Mucosa of rectum (tissue), 2 donors: ENCODE data around the gene GABRA1.

ENCODE experiments used
- H3K27ac ChIP-seq, 2 donors: one replicate each; pipeline ENCODE4 v1.7.0; 2013; ENCODE audit warnings: inconsistent platforms in 2 of 2, low read depth in 2 of 2, low read length in 2 of 2
- H3K27me3 ChIP-seq, 2 donors: one replicate each; pipeline ENCODE4 v1.7.0; 2013; ENCODE audit warnings: low read length in 2 of 2; ENCODE audit not compliant: control insufficient read depth in 2 of 2, insufficient read depth in 2 of 2
- H3K36me3 ChIP-seq, 2 donors: one replicate each; pipeline ENCODE4 v1.7.0; 2013; ENCODE audit warnings: low read length in 2 of 2; ENCODE audit not compliant: control insufficient read depth in 2 of 2, insufficient read depth in 2 of 2
- H3K4me1 ChIP-seq, 2 donors: one replicate each; pipeline ENCODE4 v1.7.0; 2013; ENCODE audit warnings: low read length in 2 of 2, mild to moderate bottlenecking in 1 of 2; ENCODE audit not compliant: control insufficient read depth in 2 of 2, insufficient read depth in 2 of 2
- H3K4me3 ChIP-seq, 2 donors: one replicate each; pipeline ENCODE4 v1.7.0; 2013; ENCODE audit warnings: low read length in 2 of 2
- H3K9ac ChIP-seq, 2 donors: one replicate each; pipeline ENCODE4 v1.7.0; 2013; ENCODE audit warnings: low read length in 2 of 2, low read depth in 1 of 2, mild to moderate bottlenecking in 1 of 2
- H3K9me3 ChIP-seq, 2 donors: one replicate each; pipeline ENCODE4 v1.7.0; 2013; ENCODE audit warnings: low read length in 2 of 2; ENCODE audit not compliant: control insufficient read depth in 2 of 2
- donor health status: healthy.
- donor health status: Normal muscosa, but diverticular disease.

Gene GABRA1

DNA sequence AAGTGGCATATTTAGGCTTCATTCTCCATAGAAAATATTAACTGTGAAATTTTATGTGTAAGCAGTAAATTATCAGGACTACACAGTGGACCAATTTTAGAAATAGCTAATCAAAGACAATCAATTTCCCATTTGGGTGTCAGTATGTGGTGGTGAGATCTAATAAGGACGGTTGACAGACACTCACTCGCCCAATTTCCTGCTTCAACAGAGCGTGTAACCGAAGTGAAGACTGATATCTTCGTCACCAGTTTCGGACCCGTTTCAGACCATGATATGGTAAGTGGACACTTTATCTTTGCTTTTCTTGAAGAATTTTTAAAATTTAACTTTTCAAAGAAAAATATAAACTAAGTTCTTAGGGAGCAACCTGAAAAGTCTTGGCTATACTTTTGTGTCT is 17.6 kb downstream of the GABRA1 start:
- no peak overlapping the region for H3K27ac ChIP-seq
- H3K36me3 ChIP-seq, result no peaks in the 10 kb centered on the region
- no peaks in the 10 kb centered on the region for H3K27me3 ChIP-seq
- H3K9ac ChIP-seq, result no peak overlapping the region
- H3K9me3 ChIP-seq, result no peaks in the 10 kb centered on the region
- no peak overlapping the region for H3K4me3 ChIP-seq
- H3K4me1 ChIP-seq, result no peaks in the 10 kb centered on the region

DNA sequence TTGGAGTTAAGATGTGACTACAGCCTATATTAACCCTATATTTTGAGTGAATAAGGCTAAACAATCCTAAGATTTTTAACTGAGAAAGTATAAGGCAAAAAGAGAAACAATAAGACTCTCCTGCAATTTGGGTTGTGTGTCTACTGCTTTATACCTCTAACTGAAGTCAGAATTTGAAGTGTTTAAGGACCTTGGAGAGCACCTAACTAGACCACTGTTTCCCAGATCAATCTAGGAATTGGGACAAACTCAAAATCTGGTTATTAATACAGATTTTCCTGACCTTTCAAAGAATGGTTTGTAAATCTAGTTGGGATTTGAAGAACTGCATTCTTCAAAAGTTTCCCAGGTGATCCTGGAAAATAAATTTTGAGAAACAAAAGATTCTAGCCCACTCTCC is 42.1 kb downstream of the GABRA1 start:
- H3K9ac ChIP-seq, result no peak overlapping the region
- H3K4me1 ChIP-seq, result no peaks in the 10 kb centered on the region
- no peaks in the 10 kb centered on the region for H3K36me3 ChIP-seq
- no peak overlapping the region for H3K27ac ChIP-seq
- H3K9me3 ChIP-seq, result no peaks in the 10 kb centered on the region
- no peaks in the 10 kb centered on the region for H3K27me3 ChIP-seq
- H3K4me3 ChIP-seq, result no peak overlapping the region

DNA sequence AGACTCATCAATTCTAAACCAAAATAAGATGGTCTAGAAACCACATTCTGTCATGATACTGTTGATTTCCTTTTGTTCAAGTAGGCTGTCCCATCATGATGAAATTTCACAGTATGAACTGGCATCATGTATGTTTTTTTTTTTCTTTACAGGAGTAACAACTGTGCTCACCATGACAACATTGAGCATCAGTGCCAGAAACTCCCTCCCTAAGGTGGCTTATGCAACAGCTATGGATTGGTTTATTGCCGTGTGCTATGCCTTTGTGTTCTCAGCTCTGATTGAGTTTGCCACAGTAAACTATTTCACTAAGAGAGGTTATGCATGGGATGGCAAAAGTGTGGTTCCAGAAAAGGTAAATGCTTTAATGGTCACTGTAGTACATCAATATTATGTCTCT is 47.6 kb downstream of the GABRA1 start:
- Histone ChIP-seq H3K36me3 (no peaks in the 10 kb centered on the region), H3K9ac (no peak overlapping the region), H3K4me1 (no peaks in the 10 kb centered on the region), H3K27me3 (no peaks in the 10 kb centered on the region), H3K27ac (no peak overlapping the region), H3K9me3 (no peaks in the 10 kb centered on the region), H3K4me3 (no peak overlapping the region)

DNA sequence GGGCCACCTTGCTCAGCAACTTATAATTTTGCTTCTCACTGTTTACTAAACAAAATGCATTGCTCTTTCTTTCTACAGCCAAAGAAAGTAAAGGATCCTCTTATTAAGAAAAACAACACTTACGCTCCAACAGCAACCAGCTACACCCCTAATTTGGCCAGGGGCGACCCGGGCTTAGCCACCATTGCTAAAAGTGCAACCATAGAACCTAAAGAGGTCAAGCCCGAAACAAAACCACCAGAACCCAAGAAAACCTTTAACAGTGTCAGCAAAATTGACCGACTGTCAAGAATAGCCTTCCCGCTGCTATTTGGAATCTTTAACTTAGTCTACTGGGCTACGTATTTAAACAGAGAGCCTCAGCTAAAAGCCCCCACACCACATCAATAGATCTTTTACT is 49.1 kb downstream of the GABRA1 start:
- Histone ChIP-seq H3K36me3 (no peaks in the 10 kb centered on the region), H3K9ac (no peak overlapping the region), H3K4me3 (no peak overlapping the region), H3K4me1 (no peaks in the 10 kb centered on the region), H3K27ac (no peak overlapping the region), H3K9me3 (no peaks in the 10 kb centered on the region), H3K27me3 (no peaks in the 10 kb centered on the region)

GRCh38 chr5:161899590-161899989 is 51.7 kb downstream of the GABRA1 start:
- Histone ChIP-seq H3K27ac (no peak overlapping the region), H3K36me3 (no peaks in the 10 kb centered on the region), H3K9ac (no peak overlapping the region), H3K4me3 (no peak overlapping the region), H3K9me3 (no peaks in the 10 kb centered on the region), H3K4me1 (no peaks in the 10 kb centered on the region), H3K27me3 (no peaks in the 10 kb centered on the region)

DNA sequence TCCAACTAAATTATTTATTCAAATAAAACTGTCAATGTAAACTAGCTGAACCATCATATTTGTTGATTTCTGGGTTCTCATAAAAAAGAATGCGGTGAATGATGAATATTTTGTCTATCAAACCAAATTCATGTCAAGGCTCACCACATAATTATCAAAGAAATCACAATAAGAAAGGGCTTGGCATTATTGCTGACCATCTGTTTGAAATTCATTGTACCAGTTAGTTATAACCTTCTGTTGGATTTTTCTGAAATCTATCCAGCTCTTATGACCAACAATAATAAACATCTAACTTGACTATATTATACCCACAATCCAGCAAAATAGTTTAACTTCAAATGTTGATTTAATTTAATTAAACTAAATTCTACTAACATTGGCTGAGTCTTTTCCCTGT is 53.1 kb downstream of the GABRA1 start:
- Histone ChIP-seq H3K9me3 (no peaks in the 10 kb centered on the region), H3K36me3 (no peaks in the 10 kb centered on the region), H3K9ac (no peak overlapping the region), H3K27ac (no peak overlapping the region), H3K4me1 (no peaks in the 10 kb centered on the region), H3K27me3 (no peaks in the 10 kb centered on the region), H3K4me3 (no peak overlapping the region)

DNA sequence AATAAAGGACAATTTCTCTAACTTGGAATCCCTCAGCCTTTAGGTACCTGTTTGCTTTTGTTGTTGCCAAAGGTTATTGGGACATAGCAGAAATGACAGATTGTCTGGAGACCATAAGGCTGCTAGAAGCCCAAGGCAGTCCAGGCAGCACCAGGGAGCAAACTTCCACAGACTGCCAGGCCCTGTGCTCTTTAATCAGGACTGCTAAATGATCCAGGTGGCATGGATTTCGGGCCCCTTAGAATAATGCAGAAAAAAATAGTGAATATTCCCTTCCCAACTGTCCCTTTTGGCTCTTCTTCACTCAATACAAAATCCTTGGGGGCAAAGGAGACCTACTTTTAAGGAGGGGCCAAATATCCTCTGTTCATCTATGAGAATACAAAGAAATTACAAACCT is 73.9 kb downstream of the GABRA1 start:
- Histone ChIP-seq H3K27me3 (no peaks in the 10 kb centered on the region), H3K9me3 (no peaks in the 10 kb centered on the region), H3K4me3 (no peak overlapping the region), H3K9ac (no peak overlapping the region), H3K27ac (no peak overlapping the region), H3K4me1 (no peaks in the 10 kb centered on the region), H3K36me3 (no peaks in the 10 kb centered on the region)

- Histone ChIP-seq H3K4me1 (no peaks in the 10 kb centered on the region), H3K36me3 (no peaks in the 10 kb centered on the region), H3K9ac (no peak overlapping the region), H3K27ac (no peak overlapping the region), H3K27me3 (no peaks in the 10 kb centered on the region), H3K4me3 (no peak overlapping the region), H3K9me3 (no peaks in the 10 kb centered on the region)
Measured at GRCh38 chr5:161924270-161924669, 76.3 kb downstream of the GABRA1 start.

GRCh38 chr5:161925960-161926359 is 78.0 kb downstream of the GABRA1 start:
- Histone ChIP-seq H3K36me3 (no peaks in the 10 kb centered on the region), H3K9ac (no peak overlapping the region), H3K4me3 (no peak overlapping the region), H3K27ac (no peak overlapping the region), H3K27me3 (no peaks in the 10 kb centered on the region), H3K4me1 (no peaks in the 10 kb centered on the region), H3K9me3 (no peaks in the 10 kb centered on the region)

GRCh38 chr5:161934486-161934885 is 86.6 kb downstream of the GABRA1 start:
- H3K36me3 ChIP-seq, result no peaks in the 10 kb centered on the region
- H3K4me1 ChIP-seq, result no peaks in the 10 kb centered on the region
- no peaks in the 10 kb centered on the region for H3K9me3 ChIP-seq
- H3K27me3 ChIP-seq, result no peaks in the 10 kb centered on the region
- H3K4me3 ChIP-seq, result no peak overlapping the region
- no peak overlapping the region for H3K27ac ChIP-seq
- no peak overlapping the region for H3K9ac ChIP-seq

DNA sequence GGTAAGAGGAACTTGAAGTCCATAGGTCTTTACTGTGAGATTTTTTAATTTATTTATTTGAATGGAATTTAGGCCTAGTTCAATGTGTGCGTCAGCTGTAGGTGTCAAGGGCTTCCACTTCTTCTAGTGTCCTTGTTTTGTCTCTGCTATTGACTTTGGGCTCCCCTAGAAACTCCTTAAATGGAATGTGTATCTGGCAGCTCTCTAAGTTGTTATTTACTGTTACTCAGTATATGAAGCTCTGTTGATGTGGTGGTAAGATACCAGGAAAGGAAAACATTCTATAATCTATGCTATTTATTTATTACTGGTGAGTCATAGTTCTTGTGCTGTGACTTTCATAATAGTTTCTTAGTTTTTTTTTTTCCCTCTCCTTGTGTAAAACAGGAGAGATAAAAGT is 97.1 kb downstream of the GABRA1 start:
- no peak overlapping the region for H3K9ac ChIP-seq
- no peaks in the 10 kb centered on the region for H3K9me3 ChIP-seq
- H3K36me3 ChIP-seq, result no peaks in the 10 kb centered on the region
- H3K4me1 ChIP-seq, result no peaks in the 10 kb centered on the region
- H3K27ac ChIP-seq, result no peak overlapping the region
- H3K4me3 ChIP-seq, result no peak overlapping the region
- no peaks in the 10 kb centered on the region for H3K27me3 ChIP-seq
